Right lobe of liver (tissue), 6 donors: ENCODE measurements around the gene MTCH1. TPM values are rescaled to one million over a fixed set of nuclear protein-coding genes. Genes with fewer than 3 reads are reported as not detected.

Experiments
- ATAC-seq, 4 donors: fragments of 200-7000 bp; cut with Tn5 transposase; one replicate each; pipeline ENCODE4 v1.9.1; 2020; ENCODE audit warnings: mild to moderate bottlenecking in 4 of 4, moderate library complexity in 4 of 4
- DNase-seq, 3 donors: peaks; one replicate each; pipeline ENCODE4 v3.0.0-alpha.2; 2020
- H3K27ac ChIP-seq, 3 donors: fragments of 200-600 bp; one replicate each; pipeline ENCODE4 v1.8.0; 2022
- H3K27me3 ChIP-seq, 2 donors: fragments of 200-600 bp; one replicate each; pipeline ENCODE4 v1.8.0; 2022
- H3K36me3 ChIP-seq, 4 donors: fragments of 200-600 bp; sonication (generic) in 1 of 4; one replicate each; pipeline versions ENCODE4 v1.5.1 to v1.8.0; 2017 to 2022; ENCODE audit warnings: control low read depth in 1 of 4
- H3K4me1 ChIP-seq, 4 donors: fragments of 200-600 bp; sonication (generic) in 1 of 4; one replicate each; pipeline versions ENCODE4 v1.5.1 to v1.8.0; 2017 to 2022; ENCODE audit warnings: control low read depth in 1 of 4
- H3K4me3 ChIP-seq, 3 donors: fragments of 200-600 bp; one replicate each; pipeline ENCODE4 v1.8.0; 2022
- H3K9me3 ChIP-seq, 4 donors: fragments of 200-600 bp; sonication (generic) in 1 of 4; one replicate each; pipeline versions ENCODE4 v1.5.1 to v1.8.0; 2017 to 2022; ENCODE audit warnings: control low read depth in 1 of 4
- POLR2A ChIP-seq: fragments of 450-650 bp; IDR thresholded peaks from one replicate; pipeline ENCODE4 v1.6.1; 2017; ENCODE audit warnings: antibody characterized with exemption, mild to moderate bottlenecking
- WGBS: methylation state at CpG from one replicate; pipeline ENCODE4 v1.1.6; 2018; ENCODE audit warnings: low coverage, low lambda C conversion rate; ENCODE audit not compliant: insufficient coverage; ENCODE audit errors: missing lambda C conversion rate; 5-methylcytosine and 5-hydroxymethylcytosine counted together
- intact Hi-C, 2 donors: fragments of 100-400 bp; cut with DNase I; formaldehyde crosslinking; loops; one replicate each; pipeline versions ENCODE4 v1.11.2 to v1.14.1; 2022
- total RNA-seq, 6 experiments: library from RNA; depleted of rRNA in 2 of 6; stranded (reverse); fragments of >200 nt in 2 of 6; fragmentation: NEBNext Ultra II Directional in 3 of 6; extraction: Animal tissue kit (Norgen Biotek cat#: 25700) in 3 of 6; gene quantifications; one replicate each; pipeline versions ENCODE4 v1.1.0 to v1.2.4, GENCODE V29; 2016 to 2023
- TF ChIP-seq, protein P1 (sequence below), 4 donors: fragments of 200-600 bp in 3 of 4; fragments of 450-650 bp in 1 of 4; IDR thresholded peaks; one replicate each; pipeline versions ENCODE4 v1.5.1 to v1.8.0; 2016 to 2022; ENCODE audit warnings: antibody characterized with exemption in 4 of 4, mild to moderate bottlenecking in 2 of 4
- donor health status: DM: no; HTN: yes; CAD: no.
- donor health status: DM: no; HTN: no; CAD: no.
- donor health status: DM: no; HTN: no; CAD: no.
- donor health status: DM: no; HTN: yes; CAD: no.
- donor health status: DM: no; HTN: yes; CAD: no.

The MTCH1 gene
- total RNA-seq, 6 experiments from 2014 or later: 56.3 to 73.7 (median 63.3) TPM

DNA sequence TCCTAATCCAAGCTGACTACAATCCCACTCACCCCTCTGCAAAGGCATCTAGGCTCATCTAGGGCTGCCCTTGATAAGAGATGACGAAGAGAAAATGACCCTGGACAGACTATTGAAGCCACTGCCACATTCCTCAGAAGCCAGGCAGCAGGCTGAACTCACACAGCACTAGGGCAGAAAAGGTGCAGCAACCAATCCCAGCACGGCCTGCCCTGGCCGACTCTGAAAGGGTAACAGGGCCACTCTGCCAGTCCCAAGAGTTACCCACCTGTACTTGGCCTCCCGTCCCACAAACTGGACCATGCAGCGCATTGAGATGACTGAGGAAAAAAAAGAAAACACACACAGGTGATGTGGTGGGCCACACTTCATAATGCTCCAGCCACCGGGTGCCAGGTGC lies 9.1 kb downstream of the MTCH1 start:
- Histone ChIP-seq H3K27ac (no peak overlapping the region), H3K9me3 (no peaks in the 10 kb centered on the region), H3K4me3 (no peak overlapping the region), H3K4me1 (no peaks in the 10 kb centered on the region), H3K36me3 (peaks cover 9 to 70% (median 39%) of the 10 kb centered on the region in 4 donors), H3K27me3 (no peaks in the 10 kb centered on the region)
- no peak for ATAC-seq
- no peak for DNase-seq
- WGBS: 89% methylated on average over 3 of the region's 6 CpGs
- TF ChIP-seq, protein P1, sequence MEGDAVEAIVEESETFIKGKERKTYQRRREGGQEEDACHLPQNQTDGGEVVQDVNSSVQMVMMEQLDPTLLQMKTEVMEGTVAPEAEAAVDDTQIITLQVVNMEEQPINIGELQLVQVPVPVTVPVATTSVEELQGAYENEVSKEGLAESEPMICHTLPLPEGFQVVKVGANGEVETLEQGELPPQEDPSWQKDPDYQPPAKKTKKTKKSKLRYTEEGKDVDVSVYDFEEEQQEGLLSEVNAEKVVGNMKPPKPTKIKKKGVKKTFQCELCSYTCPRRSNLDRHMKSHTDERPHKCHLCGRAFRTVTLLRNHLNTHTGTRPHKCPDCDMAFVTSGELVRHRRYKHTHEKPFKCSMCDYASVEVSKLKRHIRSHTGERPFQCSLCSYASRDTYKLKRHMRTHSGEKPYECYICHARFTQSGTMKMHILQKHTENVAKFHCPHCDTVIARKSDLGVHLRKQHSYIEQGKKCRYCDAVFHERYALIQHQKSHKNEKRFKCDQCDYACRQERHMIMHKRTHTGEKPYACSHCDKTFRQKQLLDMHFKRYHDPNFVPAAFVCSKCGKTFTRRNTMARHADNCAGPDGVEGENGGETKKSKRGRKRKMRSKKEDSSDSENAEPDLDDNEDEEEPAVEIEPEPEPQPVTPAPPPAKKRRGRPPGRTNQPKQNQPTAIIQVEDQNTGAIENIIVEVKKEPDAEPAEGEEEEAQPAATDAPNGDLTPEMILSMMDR (IDR thresholded peaks at IDR 0.05): no peak
- TF ChIP-seq POLR2A: no peak
- intact Hi-C loops: loop anchor here (10.0 kb wide), 1 partner anchor 82 kb away; no protein-coding TSS in a partner anchor

DNA sequence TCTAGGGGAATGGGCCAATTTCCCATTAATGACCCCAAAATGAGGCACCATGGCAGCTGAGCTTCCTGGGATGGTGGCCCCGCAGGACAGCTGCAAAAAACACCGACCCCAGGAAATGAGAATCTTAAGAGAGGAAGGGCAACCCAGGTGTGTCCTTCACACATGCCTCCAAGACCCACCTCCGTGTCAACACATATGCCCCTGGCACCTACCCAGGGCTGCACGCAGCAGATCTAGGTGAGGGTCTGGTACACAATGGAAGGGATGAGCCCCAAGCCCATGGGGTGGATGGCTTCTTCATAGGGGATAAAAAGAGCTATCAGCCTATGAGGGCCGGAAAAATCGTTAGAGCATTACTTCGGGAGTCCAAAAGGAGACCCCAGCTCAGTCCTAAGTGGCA lies 9.5 kb downstream of the MTCH1 start:
- Histone ChIP-seq H3K4me3 (no peak overlapping the region), H3K4me1 (no peaks in the 10 kb centered on the region), H3K27ac (no peak overlapping the region), H3K36me3 (peaks cover 9 to 74% (median 41%) of the 10 kb centered on the region in 4 donors), H3K27me3 (no peaks in the 10 kb centered on the region), H3K9me3 (no peaks in the 10 kb centered on the region)
- DNase-seq (no peak), ATAC-seq (no peak)
- no CpG with 5 or more reads among the region's 7 CpGs for WGBS
- no peak for TF ChIP-seq POLR2A
- TF ChIP-seq, protein P1 (IDR thresholded peaks at IDR 0.05): no peak
- intact Hi-C loops: loop anchor here (10.0 kb wide), 1 partner anchor 82 kb away; no protein-coding TSS in a partner anchor

DNA sequence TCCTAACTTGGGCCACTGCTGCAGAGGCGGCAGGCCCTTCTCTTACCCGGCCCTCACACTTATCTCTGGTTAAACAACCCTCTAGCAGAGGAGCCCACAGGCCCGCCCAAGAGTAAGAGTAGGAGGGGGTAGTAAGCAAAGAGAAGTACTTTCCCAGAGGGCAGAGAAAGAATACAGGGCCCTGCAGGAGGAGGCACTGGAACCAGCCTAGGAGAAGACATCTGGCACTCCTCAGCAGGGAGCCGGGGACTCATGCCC lies 10.1 kb downstream of the MTCH1 start:
- Histone ChIP-seq H3K27ac (no peak overlapping the region), H3K36me3 (peaks cover 9 to 80% (median 45%) of the 10 kb centered on the region in 4 donors), H3K4me1 (no peaks in the 10 kb centered on the region), H3K4me3 (no peak overlapping the region), H3K27me3 (no peaks in the 10 kb centered on the region), H3K9me3 (no peaks in the 10 kb centered on the region)
- DNase-seq (no peak), ATAC-seq (no peak)
- TF ChIP-seq POLR2A: no peak
- TF ChIP-seq, protein P1 (IDR thresholded peaks at IDR 0.05): no peak
- WGBS: 81% methylated on average over 3 of the region's 4 CpGs
- intact Hi-C loops: loop anchor here (10.0 kb wide), 1 partner anchor 81 kb away; no protein-coding TSS in a partner anchor

DNA sequence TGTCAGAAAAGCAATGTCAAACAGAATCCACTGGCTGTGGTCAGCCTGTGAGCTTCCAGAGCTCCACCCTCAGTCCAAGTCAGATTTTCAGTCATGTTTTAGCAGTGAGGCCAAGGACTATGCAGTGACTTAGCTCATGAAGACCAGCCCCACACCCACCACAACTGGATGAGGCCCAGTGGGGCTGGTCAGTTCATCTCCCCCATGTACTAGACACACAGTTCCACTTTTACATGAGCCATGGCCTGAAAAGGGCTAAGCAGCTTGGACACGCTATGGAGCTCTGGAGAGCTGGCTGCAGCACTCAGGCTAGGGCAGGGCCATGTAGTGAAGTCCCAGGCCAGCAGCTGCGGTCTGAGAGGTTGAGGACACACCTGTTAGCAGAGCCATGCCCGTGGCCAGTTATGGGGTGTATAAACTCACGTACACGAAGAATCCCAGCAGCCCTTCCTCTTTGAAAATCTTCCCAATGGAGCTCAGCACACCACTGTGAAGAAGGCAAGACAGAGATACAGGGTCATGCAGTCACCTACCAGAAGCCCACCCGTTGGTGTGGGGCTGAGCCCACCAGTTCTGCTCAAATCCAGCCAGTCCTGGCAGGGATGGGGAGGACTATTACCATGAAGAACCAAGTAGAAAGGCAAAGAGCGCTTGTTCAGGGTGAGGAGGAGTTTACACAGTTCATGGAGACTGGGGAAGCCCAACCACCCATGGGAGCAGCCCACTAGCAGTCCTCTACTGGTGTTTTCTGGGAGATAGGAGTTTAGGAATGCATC lies 10.6 kb downstream of the MTCH1 start:
- 67% methylated on average over 1 of the region's 7 CpGs for WGBS
- Histone ChIP-seq H3K9me3 (no peaks in the 10 kb centered on the region), H3K27me3 (no peaks in the 10 kb centered on the region), H3K27ac (no peak overlapping the region), H3K36me3 (peaks cover 9 to 85% (median 48%) of the 10 kb centered on the region in 4 donors), H3K4me1 (no peaks in the 10 kb centered on the region), H3K4me3 (no peak overlapping the region)
- TF ChIP-seq, protein P1 (IDR thresholded peaks at IDR 0.05): no peak
- no peak for TF ChIP-seq POLR2A
- intact Hi-C loops: loop anchor here (10.0 kb wide), 1 partner anchor 81 kb away; no protein-coding TSS in a partner anchor
- no peak for ATAC-seq
- no peak for DNase-seq
